ENCODE measurements around the gene MADCAM1. TPM values are rescaled to one million over a fixed set of nuclear protein-coding genes. Genes with fewer than 3 reads are reported as not detected.
A peak's percentile ranks its signal among the peaks of the same experiment; 100 is the strongest.

MADCAM1 gene
- total and polyA plus RNA-seq, 2 donors from 2014 or later, result 0.50 to 0.77 TPM

DNA sequence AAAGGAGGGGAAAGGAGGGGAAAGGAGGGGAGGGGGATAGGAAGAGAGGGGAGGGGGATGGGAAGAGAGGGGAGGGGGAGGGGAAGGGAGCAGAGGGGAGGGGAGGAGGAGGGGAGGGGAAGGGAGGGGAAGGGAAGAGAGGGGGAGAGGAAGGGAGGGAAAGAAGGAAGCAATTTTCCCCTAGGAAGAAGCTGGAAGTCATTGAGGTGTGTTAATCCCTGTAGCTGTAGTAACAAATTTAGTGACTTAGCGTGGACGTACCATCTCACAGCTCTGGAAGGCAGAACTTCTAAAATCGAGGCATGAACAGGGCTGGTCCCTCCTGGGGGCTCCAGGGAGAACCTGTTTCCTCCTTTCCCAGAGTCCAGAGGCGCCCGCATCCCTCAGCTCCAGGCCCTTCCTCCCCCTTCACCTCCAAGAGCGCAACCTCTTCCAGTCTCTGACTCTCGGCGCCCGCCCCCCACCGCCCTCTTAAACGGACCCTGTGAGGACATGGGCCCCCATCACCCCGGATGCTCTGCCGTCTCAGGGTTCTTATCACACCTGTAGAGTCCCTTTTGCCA, 29.7 kb downstream of the MADCAM1 start:
- intact Hi-C loops (cut with DNase I), result no loop called here
- Histone ChIP-seq H3K9me3 (ENCODE audit: control insufficient read depth in 2 of 3, insufficient read depth in 1 of 3, low read length in 3 of 3) (no peaks in the 10 kb centered on the region), H3K4me3 (ENCODE audit: low read length in 3 of 3) (no peak overlapping the region), H3K9ac (ENCODE audit: low read length in 3 of 3) (no peak overlapping the region), H3K27ac (ENCODE audit: low read depth in 2 of 2, low read length in 2 of 2) (no peak overlapping the region), H3K36me3 (ENCODE audit: control insufficient read depth in 2 of 3, insufficient read depth in 3 of 3, low read length in 3 of 3) (no peaks in the 10 kb centered on the region), H3K4me1 (ENCODE audit: control insufficient read depth in 2 of 3, insufficient read depth in 2 of 3, low read depth in 1 of 3, low read length in 3 of 3) (peaks cover 0 to 3% (median 0%) of the 10 kb centered on the region in 3 donors), H3K27me3 (ENCODE audit: control insufficient read depth, insufficient read depth, low read length) (no peaks in the 10 kb centered on the region)
- TF ChIP-seq, protein P1, sequence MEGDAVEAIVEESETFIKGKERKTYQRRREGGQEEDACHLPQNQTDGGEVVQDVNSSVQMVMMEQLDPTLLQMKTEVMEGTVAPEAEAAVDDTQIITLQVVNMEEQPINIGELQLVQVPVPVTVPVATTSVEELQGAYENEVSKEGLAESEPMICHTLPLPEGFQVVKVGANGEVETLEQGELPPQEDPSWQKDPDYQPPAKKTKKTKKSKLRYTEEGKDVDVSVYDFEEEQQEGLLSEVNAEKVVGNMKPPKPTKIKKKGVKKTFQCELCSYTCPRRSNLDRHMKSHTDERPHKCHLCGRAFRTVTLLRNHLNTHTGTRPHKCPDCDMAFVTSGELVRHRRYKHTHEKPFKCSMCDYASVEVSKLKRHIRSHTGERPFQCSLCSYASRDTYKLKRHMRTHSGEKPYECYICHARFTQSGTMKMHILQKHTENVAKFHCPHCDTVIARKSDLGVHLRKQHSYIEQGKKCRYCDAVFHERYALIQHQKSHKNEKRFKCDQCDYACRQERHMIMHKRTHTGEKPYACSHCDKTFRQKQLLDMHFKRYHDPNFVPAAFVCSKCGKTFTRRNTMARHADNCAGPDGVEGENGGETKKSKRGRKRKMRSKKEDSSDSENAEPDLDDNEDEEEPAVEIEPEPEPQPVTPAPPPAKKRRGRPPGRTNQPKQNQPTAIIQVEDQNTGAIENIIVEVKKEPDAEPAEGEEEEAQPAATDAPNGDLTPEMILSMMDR (IDR thresholded peaks at IDR 0.05; ENCODE audit: borderline replicate concordance, extremely low read depth, insufficient read depth), result no peak
- DNase-seq (no peak), FAIRE-seq (no peak)

DNA sequence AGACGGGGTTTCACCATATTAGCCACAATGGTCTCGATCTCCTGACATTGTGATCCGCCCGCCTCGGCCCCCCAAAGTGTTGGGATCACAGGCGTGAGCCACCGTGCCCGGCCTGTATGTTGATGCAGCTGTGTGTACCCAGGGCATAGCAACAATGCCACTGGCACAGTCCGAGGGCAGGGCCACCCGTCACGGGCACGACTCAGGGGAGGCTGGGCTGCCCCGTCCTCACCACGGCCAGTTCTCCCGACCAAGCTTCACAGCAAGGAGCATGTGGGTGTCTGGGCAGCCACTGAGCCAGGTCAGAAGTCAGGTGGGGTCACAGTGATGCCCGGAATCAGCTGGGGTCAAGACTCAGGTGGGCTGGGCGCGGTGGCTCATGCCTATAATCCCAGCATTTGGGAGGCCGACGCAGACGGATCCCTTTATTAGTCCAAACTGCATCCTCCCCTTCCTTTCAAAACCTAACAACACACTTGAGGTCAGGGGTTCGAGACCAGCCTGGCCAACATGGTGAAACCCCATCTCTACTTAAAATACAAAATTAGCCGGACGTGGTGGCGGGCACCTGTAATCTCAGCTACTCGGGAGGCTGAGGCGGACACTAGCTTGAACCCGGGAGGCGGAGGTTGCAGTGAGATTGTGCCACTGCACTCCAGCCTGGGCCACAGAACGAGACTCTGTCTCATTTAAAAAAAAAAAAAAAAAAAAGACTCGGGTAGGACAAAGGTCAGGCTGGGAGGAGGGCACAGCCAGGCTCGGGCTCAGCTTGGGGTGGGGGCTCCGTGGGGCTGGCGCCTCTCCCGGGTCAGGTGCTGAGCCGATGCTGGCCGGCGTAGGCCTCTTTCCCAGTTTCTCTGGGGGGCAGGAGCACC, 34.1 kb downstream of the MADCAM1 start:
- Histone ChIP-seq H3K9ac (ENCODE audit: low read length in 3 of 3) (peak overlapping the region in 1 of 3 donors; percentile 11), H3K4me1 (ENCODE audit: control insufficient read depth in 2 of 3, insufficient read depth in 2 of 3, low read depth in 1 of 3, low read length in 3 of 3) (peaks cover 0 to 17% (median 3%) of the 10 kb centered on the region in 3 donors), H3K27ac (ENCODE audit: low read depth in 2 of 2, low read length in 2 of 2) (peak overlapping the region; percentile 91 to 92), H3K27me3 (ENCODE audit: control insufficient read depth, insufficient read depth, low read length) (no peaks in the 10 kb centered on the region), H3K36me3 (ENCODE audit: control insufficient read depth in 2 of 3, insufficient read depth in 3 of 3, low read length in 3 of 3) (no peaks in the 10 kb centered on the region), H3K9me3 (ENCODE audit: control insufficient read depth in 2 of 3, insufficient read depth in 1 of 3, low read length in 3 of 3) (no peaks in the 10 kb centered on the region), H3K4me3 (ENCODE audit: low read length in 3 of 3) (peak overlapping the region; percentile 31 to 76 (median 51))
- FAIRE-seq (no peak), DNase-seq (peak in 2 of 5 donors; percentile 77 to 79)
- intact Hi-C loops (cut with DNase I), result no loop called here
- TF ChIP-seq, protein P1 (IDR thresholded peaks at IDR 0.05; ENCODE audit: borderline replicate concordance, extremely low read depth, insufficient read depth), result no peak

DNA sequence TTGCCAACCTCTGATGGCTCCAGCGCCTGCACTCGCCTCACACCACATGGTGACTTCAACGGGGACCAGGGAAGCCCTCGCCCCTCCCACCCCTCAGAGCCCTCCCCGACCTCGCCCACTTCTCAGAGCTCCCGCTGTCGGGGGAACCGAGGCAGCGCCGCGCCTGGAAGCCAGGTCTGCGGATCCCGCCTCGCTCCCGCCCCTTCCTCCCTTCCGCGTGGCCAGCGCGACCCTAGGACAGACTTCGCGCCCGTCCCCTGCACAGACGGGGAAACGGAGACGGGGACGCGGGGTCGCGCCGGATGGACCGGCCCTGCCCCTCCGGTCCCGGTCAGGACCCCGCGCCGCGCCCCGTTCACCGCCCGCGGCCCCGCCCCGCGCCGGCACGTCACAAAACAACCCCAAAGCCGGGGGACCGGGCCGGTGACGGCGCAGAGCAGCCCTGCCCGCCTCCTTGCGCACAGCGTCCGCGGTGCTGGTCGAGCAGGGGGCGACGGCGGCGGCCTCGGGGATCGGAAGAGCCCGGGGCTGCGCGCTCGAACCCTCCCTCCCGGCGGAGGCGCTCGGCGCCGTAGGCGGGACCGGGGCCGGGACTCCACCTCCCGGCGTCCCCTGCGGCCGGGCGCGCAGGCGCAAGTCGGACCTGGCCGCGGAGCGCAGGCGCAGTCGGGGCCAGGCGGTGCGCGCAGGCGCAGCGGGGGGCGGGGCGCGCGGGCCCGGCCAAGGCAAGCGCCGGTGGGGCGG, 34.9 kb downstream of the MADCAM1 start:
- intact Hi-C loops (cut with DNase I), result no loop called here
- TF ChIP-seq, protein P1 (IDR thresholded peaks at IDR 0.05; ENCODE audit: borderline replicate concordance, extremely low read depth, insufficient read depth), result no peak
- Histone ChIP-seq H3K27me3 (ENCODE audit: control insufficient read depth, insufficient read depth, low read length) (no peaks in the 10 kb centered on the region), H3K4me1 (ENCODE audit: control insufficient read depth in 2 of 3, insufficient read depth in 2 of 3, low read depth in 1 of 3, low read length in 3 of 3) (peaks cover 0 to 17% (median 3%) of the 10 kb centered on the region in 3 donors), H3K4me3 (ENCODE audit: low read length in 3 of 3) (peak overlapping the region; percentile 31 to 76 (median 51)), H3K9ac (ENCODE audit: low read length in 3 of 3) (peak overlapping the region; percentile 11 to 34 (median 26)), H3K27ac (ENCODE audit: low read depth in 2 of 2, low read length in 2 of 2) (peak overlapping the region; percentile 91 to 92), H3K9me3 (ENCODE audit: control insufficient read depth in 2 of 3, insufficient read depth in 1 of 3, low read length in 3 of 3) (no peaks in the 10 kb centered on the region), H3K36me3 (ENCODE audit: control insufficient read depth in 2 of 3, insufficient read depth in 3 of 3, low read length in 3 of 3) (peaks cover 0 to 3% (median 0%) of the 10 kb centered on the region in 3 donors)
- DNase-seq (peak; percentile 90 to 95 (median 94)), FAIRE-seq (no peak)

All from kidney (tissue), 14 donors.